HG03460 (cell line): Measurements from ENCODE around the gene MOB2.

Experiments used
- ATAC-seq: cut with Tn5 transposase; IDR thresholded peaks from one replicate; pipeline ENCODE4 v1.9.1; 2021; ENCODE audit not compliant: unreplicated experiment

The MOB2 gene

GRCh38 chr11:1473011-1473628 is 13.5 kb downstream of the MOB2 start:
- no peak for ATAC-seq

DNA sequence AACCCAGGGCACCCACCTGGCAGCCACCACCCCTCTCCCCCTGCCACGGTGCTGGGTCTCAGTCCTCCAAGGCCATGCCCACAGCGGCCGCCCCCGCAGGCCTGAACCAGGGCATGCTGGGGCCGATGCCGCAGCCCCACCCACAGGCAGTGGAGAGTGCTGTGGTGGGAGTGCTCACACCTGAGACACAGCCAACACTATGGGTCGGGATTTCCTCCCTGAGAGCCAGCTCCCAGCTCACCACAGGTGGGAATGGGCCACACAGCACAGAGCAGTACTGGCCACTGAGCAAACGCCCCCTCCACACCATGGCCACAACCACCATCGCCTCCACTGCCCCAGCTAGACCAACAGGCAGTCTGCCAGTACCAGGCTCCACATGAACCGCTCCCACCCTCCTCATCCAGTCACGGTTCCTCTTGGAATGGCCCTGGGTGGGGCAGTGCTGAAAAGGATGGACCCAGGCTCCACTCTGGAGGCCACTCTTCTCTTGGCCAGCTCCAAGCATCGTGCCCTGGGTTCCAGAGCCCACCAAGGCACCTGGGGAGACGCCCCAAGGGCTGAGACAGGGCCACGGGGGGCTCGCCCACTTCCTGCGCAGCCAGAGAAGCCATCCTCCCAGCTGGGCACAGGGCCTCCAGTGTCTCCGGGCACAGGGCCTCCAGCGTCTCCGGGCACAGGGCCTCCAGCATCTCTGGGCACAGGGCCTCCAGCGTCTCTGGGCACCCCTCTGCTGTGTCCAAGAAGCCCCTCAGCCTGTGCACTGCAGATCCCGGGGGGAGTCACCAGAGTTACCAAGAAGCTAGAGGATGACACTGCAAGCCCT is 14.2 kb downstream of the MOB2 start:
- ATAC-seq: no peak

DNA sequence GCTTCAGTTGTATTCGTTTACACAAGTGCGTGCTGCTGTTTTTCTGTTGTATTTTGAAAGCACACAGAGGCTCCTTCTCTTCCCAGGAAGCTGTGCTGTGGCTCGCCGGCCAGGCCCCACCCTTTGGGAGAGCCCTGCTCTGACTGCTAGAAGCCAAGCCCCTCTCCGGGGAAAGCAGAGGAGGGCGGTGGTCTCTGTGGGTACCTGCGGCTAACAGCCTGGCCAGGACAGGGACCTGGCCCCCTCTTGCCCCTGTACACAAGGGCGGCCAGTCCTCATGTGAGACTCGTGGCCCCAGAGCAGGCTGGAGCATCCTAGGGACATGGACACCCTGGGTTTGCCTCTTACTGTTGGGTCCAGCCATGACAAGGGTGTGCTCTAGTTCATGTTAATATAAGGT is 14.8 kb downstream of the MOB2 start:
- no peak for ATAC-seq

DNA sequence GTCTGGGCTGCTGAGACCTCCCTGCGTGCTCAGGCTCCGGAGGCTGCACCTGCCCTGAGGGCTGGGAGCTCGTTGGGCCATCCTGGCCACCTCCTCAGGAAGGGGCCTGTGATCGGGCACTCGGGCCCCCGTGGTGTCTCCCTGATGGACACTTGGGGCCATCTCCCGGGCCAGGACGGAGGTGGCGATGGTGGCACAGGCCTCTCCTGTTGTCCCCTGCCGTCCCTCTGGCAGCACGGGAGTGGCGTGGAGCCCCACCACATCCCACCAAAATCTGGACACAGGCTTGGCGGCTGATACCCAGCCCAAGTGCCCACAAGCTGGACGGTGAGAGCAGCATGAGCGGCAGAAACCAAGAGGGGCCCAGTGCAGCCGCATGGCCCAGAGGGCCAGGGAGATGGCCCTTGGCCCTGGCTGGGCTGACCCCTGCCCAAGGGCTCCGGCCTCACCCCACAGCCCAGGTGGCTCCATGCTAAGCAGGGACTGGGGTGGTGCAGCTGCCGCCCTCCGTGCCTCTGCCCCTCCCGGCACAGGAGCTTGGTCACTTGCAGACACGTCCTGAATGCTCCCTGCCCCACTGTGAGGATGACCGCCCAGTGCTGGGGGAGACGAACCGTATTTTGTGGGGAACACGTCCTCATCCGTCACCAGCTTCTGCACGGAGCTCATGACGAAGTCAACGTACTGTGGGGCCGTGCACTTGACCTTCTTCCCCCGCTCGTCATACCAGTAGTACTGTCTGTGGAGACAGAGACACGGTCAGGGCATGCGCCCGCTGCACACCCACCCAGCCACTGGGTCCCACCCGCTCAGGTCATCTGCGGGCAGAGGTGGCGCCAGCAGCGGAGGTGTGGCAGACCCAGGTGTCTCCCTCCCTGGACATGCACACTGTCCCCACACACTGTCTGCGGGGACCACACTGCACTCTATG is 15.6 kb downstream of the MOB2 start:
- ATAC-seq: no peak

GRCh38 chr11:1469911-1470680 is 16.5 kb downstream of the MOB2 start:
- no peak for ATAC-seq

GRCh38 chr11:1469287-1469910 is 17.2 kb downstream of the MOB2 start:
- no peak for ATAC-seq

DNA sequence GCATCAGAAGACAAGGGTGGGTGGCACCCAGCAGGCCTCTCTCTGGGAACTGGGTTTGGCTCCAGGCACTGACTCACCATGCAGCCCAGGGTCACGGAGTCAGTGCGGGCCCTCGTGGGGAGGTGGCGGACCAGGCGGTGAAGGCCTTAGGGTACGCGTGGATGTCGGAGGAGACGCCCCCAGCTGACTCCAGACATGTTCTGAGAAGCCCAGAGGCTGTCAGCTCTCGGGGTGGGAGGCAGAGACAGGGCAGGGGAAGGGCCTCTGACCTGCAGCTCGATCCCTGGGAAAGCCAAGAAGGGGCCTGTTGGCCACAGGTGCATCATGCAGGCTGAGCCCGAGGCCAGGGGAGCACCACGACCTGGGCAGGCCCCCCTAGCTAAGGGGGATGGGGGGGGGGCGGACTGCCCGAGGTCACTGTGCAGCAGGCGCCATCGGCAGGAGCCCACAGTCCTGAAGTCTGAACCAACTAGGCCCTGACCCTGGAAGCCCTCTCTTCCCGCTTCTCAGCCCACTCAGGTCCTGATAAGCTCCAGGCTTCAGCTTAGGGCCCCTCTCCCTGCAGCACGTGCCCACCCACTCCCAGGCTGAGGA is 18.0 kb downstream of the MOB2 start:
- no peak for ATAC-seq

DNA sequence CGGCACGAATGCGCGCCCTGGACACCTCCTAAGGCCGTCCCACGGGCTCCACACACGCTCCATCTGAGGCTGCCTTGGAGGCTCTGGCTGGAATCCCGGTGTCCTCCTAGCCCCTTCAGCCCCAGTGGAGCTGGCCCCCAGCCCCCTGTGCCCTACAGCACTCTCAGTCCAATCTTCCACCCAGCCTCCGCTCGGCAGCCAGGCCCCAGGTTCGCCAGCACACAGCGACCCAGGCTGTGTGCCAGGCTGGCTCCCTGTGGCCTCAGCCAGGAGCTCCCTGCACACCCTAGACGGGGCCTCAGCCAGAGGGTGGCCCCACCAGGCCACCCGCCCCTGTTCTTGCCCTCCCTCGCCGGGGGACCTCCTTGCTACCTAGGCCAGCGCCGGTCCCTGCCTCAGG is 18.6 kb downstream of the MOB2 start:
- no peak for ATAC-seq

DNA sequence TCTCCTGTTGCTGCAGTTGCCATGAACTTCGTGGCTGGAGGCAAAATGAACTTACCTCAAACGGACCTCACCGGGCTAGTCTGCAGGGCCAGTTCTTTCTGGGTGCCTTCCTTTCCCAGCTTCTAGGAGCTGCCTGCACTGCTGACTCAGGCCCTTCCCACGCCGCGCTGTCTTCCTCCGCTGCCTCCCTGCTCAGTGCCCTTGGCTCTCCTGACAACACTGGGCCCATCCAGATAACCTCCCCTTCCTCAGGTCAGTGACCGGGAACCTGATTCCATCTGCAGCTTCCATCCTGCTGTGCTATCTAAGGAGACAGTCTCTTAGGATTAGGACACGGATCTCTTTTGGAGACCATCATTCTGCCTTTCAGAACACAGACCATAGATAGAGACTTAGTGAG is 19.3 kb downstream of the MOB2 start:
- ATAC-seq: no peak

DNA sequence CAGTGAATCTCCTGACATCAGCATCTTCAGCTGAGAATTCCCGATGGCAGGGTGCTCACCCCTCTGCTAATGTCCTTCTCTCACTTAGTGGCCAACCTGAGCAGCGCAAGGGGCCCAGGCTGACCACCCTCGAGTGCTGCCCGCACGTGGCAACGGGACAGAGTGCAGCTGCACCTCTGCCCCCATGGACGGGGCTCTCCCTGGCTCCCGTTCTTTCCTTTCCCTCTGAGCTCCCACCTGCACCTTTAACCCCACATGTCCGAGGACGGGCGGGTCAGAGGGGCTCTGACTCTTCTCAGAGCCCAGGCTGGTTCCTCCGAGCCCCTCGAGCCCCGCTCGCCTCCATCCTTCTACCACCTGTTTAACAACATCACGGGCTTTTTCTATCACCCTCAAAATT is 19.8 kb downstream of the MOB2 start:
- no peak for ATAC-seq

- ATAC-seq: no peak
These were observed 23.5 kb downstream of the MOB2 start for GRCh38 chr11:1463056-1463455.

- ATAC-seq: no peak
These were observed 23.9 kb downstream of the MOB2 start for GRCh38 chr11:1462698-1462975.

GRCh38 chr11:1461826-1462697 is 24.5 kb downstream of the MOB2 start:
- no peak for ATAC-seq

DNA sequence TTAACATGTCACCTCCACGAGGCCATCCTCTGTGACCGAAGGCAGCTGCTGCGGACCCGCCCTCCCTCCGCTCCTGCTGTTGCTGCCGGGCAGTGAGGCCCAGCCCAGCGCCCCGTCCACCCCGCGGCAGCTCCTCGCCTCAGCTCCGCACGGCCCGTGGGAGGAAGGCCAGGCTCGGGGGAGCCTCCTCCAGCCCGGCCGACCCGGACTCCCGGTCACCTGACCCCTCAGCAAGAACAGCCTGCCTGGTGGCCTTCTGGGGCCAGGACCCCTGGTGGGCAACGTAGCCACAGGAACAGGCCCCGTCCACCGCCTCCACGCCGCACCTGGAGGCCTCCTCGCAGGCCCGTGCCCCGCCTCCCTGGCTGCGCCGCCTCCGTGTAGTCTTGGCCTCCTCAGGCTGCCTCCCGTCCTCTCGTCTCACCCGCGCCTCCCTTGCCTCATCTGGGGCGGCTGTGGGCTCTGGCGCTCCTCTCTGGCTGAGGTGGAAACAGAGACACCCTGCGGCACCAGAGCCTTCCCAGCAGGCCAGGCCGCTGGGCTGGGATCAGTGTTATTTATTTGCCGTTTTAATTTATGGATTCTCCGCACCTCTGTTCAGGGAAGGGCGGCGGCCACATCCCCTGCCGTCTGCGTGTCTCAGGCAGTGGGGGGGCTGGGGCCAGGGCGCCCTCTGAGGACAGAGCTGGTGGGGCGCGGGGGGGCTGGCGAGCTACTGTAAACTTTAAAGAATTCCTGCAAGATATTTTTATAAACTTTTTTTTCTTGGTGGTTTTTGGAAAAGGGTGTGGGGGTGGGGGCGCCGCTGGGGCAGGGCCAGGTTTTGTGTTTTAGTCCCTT is 25.4 kb downstream of the MOB2 start:
- no peak for ATAC-seq

DNA sequence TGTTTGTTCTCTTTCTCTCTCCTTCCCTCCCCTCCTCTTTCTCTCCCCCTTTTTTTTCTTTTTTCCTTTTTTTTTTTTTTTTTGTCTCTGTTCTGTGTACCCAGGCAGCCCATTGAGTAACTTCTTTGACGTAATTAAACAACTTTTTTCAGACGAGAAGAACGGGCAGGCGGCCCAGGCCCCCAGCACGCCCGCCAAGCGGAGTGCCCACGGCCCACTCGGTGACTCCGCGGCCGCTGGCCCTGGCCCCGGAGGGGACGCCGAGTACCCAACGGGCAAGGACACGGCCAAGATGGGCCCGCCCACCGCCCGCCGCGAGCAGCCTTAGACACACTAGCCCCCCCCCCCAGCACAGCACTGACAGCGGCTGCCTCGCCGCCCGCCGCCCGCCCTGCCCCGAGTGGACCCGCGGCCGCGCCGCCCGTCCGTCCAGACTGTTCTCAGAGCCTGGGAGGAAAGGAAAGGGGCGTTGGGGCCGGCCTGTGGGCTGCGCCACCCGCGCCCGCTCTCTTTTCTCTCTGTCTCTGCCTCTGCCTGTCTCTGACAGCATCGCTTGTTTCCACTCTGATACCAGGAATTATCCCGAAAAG is 26.1 kb downstream of the MOB2 start:
- ATAC-seq: no peak

DNA sequence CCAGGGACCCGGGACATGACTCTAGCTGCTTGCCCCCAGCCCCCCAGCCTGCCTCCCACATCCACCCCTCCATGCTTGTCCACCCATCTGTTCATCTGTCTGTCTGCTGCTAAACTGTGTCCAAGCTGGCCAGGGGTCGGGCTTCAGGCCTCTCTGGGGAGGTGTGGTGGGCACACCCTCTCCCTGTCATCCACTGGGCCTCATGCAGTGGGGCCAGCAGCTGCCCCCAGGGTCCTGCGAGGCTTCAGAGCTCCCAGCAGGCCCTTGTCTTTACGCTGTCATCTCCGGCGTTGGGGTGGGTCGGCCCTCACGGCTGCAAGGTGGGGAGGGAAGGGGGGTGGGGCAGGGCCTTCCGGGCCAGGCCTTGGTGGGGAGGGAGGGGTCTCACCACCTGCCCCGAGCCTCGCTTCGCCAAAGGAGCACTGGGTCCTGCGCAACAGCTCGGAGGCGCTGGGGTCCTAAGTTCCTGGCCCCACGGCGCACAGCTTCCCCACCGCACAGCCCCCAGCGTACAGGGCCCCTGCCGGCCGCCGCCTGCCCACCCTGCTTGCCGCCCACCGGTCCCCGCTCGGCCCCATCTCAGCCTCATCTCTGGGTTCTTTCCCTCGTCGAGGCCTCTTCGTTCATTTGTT is 26.7 kb downstream of the MOB2 start:
- ATAC-seq: no peak

DNA sequence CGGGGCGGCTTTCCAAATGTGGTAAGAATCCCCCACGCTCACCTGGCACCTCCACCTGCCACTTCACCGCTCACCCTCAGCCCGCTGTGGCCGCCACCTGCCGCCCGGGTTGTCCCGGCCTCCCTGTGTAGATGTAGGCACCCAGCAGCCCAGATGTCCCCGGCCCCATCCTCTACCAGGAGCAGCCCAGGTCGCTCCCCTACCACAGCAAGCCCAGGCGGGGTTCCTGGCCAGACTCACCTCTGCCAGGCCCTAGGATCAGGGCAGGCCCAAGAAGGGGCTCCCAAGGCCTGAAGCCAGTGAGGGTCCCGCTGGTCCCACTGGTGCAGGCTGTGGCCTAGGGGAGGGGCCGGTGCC is 27.4 kb downstream of the MOB2 start:
- no peak for ATAC-seq
